Activated CD4-positive, alpha-beta memory T cell treated with anti-CD3 and anti-CD28 coated beads, Interleukin-2, amount 10 ng/mL, durations not matched to agents 7 days and 5 days (primary cell): Measurements from ENCODE around the gene CUL4A. TPM values are rescaled to one million over a fixed set of nuclear protein-coding genes. Genes with fewer than 3 reads are reported as not detected.

Experiments used
- CTCF ChIA-PET: fragments of 350-600 bp; sonication (Branson Sonifier 250); formaldehyde crosslinking; loops from one replicate; lab custom pipeline; 2021; ENCODE audit warnings: antibody characterized with exemption, inconsistent platforms; lab: Charles Lee
- POLR2A ChIA-PET: fragments of 350-600 bp; sonication (Branson Sonifier 250); formaldehyde crosslinking; loops from one replicate; lab custom pipeline; 2021; ENCODE audit warnings: antibody characterized with exemption; lab: Charles Lee
- DNase-seq: peaks from one replicate; pipeline ENCODE4 v3.0.0-alpha.2; 2020
- H3K27ac Mint-ChIP-seq: one replicate; pipeline ENCODE4 v1.8.0; 2021; ENCODE audit warnings: mild to moderate bottlenecking, mixed read lengths
- H3K27me3 Mint-ChIP-seq: one replicate; pipeline ENCODE4 v1.8.0; 2021; ENCODE audit warnings: mixed read lengths
- H3K36me3 Mint-ChIP-seq: one replicate; pipeline ENCODE4 v1.8.0; 2021; ENCODE audit warnings: low read depth, mixed read lengths
- H3K4me1 Mint-ChIP-seq: one replicate; pipeline ENCODE4 v1.8.0; 2021; ENCODE audit warnings: mixed read lengths
- H3K4me3 Mint-ChIP-seq: one replicate; pipeline ENCODE4 v1.8.0; 2021; ENCODE audit warnings: mild to moderate bottlenecking, mixed read lengths
- H3K9me3 Mint-ChIP-seq: one replicate; pipeline ENCODE4 v1.8.0; 2021; ENCODE audit warnings: mixed read lengths
- total RNA-seq, 2 experiments: library from RNA; stranded (reverse); gene quantifications; one replicate each; pipeline ENCODE4 v1.2.3, GENCODE V29; 2021

The CUL4A gene
- total RNA-seq, 2 experiments from 2014 or later = 67.2 to 68.8 TPM

DNA sequence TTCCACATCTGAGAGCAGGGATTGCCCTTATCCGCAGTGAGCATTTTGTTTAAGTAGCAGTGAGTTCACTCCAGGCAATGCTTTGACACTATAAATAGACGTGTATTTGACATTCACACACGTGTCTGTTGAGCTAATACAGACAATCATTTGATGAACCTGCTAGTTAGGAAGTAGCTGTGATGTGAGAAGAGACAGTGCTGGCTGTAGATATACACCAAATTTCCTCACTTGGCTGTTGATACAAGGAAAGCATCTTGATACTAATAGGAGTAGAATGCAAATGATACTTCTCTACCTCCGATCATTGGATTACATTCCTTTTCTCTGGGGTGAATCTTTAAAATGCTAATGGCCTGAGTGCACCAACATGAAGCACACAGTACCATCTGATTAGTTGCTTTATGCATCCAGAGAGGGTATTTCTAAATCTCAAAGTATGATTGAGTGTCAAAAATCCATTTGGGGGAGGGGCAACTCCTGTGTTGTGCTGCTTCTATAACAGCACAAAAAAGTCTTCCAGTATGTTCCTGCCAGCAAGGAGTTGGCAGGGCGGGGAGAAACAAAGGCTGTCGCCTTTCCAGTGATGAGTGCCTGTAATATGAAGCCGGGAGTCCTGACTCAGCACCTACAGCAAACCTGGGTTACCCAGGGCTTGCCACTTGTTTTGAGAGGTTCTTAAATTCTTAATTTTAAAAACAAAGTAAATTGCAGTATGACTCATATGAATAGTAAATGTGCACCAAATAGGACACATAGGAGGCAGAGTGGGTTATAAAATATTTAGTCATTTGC lies 7.0 kb downstream of the CUL4A start:
- Mint-ChIP-seq H3K36me3 (peaks cover 29% of the 10 kb centered on the region), H3K27ac (no peak overlapping the region), H3K9me3 (peaks cover 2% of the 10 kb centered on the region), H3K4me3 (no peak overlapping the region), H3K4me1 (peaks cover 29% of the 10 kb centered on the region), H3K27me3 (no peaks in the 10 kb centered on the region)
- DNase-seq = no peak
- ChIA-PET CTCF (no interaction called here), POLR2A (no interaction called here)

DNA sequence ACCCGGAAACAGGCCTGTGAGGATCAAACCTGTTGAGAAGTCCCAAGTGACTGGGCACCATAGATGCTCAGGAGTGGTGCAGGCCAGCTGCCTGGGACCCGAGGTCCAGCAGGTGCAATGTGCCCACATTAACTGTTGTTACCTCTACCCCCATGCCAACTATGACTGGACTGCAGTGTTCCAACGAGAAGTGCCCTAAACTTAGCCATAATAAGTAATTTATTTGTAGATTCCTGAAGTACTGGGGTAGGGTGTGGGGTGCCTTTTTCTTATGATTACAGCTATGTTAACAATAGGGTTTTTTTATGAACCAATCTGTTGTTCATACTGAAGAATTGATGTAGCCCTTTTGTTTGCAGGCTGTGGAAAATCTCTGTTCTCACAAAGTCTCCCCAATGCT lies 9.2 kb downstream of the CUL4A start:
- Mint-ChIP-seq H3K36me3 (peaks cover 33% of the 10 kb centered on the region), H3K4me3 (no peak overlapping the region), H3K9me3 (no peaks in the 10 kb centered on the region), H3K27ac (no peak overlapping the region), H3K4me1 (peaks cover 25% of the 10 kb centered on the region), H3K27me3 (no peaks in the 10 kb centered on the region)
- ChIA-PET CTCF (interaction anchor here (1.4 kb wide), 1 partner anchor 9 kb away, joined by 3 read pairs; the partner anchor contains the start of gene CUL4A), POLR2A (interaction anchor here (2.8 kb wide), 1 partner anchor 10 kb away, joined by 11 read pairs; the partner anchor contains the start of genes CUL4A and PCID2)
- no peak for DNase-seq

DNA sequence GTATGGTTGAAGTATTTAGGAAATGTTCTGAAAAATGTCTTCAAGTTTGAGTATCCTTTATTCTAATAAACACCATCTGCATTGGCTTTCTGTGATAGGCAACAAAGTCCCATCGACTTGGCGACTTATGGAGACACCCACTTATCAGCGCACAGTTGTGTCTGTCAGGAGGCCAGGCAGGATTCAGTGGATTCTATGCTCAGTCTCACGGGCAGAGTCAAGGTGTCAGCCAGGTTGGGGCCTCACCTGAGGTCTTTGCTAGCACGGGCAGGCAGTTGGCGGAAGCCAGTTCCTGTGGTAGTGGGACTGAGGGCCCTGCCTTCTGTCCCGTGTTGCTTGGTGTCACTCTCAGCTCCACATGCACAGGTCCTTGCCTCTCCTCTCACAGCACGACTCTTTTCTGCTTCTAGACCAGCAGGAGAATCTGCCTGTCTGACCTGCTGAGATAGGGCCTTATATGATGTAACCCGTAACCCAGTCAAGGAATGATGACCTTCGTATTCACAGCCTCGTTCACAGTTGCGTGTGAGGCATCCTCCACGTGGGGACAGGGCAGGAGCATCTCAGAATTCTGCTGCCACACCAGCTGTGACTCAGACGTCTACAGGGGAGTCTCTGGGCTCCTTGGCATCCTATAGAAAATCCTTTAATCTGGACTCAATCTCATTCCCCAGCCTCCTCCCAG lies 10.0 kb downstream of the CUL4A start:
- H3K9me3 Mint-ChIP-seq = no peaks in the 10 kb centered on the region
- no peak overlapping the region for H3K27ac Mint-ChIP-seq

DNA sequence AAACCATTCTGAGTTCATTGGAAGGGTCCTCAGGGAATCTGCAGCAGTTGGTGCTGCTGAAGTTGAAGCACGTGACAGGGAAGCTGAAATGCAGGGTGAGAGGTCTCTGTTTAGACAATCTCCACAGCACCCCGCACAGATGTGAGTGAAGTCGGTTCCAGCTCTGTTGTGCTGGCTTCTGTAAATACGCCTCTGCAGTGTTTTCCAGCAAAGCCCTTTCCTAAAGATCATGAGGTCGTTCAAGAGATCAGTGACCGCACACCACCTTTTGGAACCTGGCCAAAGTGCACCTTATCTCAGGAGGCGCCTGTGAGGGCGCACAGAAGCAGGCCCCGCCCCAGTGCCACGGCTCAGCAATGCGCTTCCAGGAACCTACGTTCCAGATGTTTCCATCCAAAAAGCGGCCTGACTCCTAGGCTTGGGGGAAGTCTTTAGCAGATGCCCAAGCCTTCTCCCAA lies 10.8 kb downstream of the CUL4A start:
- H3K9me3 Mint-ChIP-seq = no peaks in the 10 kb centered on the region
- H3K4me1 Mint-ChIP-seq = peaks cover 21% of the 10 kb centered on the region
- no peak overlapping the region for H3K27ac Mint-ChIP-seq
- ChIA-PET POLR2A (no interaction called here), CTCF (no interaction called here)
- H3K27me3 Mint-ChIP-seq = no peaks in the 10 kb centered on the region
- no peak overlapping the region for H3K4me3 Mint-ChIP-seq
- H3K36me3 Mint-ChIP-seq = peaks cover 38% of the 10 kb centered on the region
- DNase-seq = no peak

More for the DNA sequence above, 10.0 kb downstream of the CUL4A start:
- H3K36me3 Mint-ChIP-seq = peaks cover 30% of the 10 kb centered on the region
- DNase-seq = no peak
- ChIA-PET CTCF (interaction anchor here (1.4 kb wide), 1 partner anchor 10 kb away, joined by 3 read pairs; the partner anchor contains the start of gene CUL4A), POLR2A (interaction anchor here (2.8 kb wide), 1 partner anchor 11 kb away, joined by 11 read pairs; the partner anchor contains the start of genes CUL4A and PCID2)
- no peaks in the 10 kb centered on the region for H3K27me3 Mint-ChIP-seq
- no peak overlapping the region for H3K4me3 Mint-ChIP-seq
- peaks cover 21% of the 10 kb centered on the region for H3K4me1 Mint-ChIP-seq

DNA sequence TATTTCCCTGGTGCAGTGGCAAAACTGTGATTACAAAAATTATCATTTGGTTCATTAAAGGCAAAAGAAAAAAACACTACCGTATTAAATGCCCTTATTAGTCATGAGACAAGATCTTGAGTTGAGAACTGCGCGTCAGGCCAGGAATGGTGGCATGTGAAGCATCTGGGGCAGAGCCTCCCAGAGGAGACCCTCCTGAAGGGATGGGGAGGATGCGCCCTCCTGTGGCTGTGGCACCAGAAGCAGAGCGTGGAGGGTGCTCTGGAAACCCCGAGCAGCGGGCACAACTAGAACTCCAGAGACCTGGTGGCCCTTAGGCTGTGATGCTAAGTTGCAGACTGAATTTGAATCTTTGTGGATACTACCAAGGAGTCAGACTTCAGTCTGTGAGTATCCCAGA lies 11.5 kb downstream of the CUL4A start:
- CTCF ChIA-PET = no interaction called here
- Mint-ChIP-seq H3K9me3 (no peaks in the 10 kb centered on the region), H3K27me3 (no peaks in the 10 kb centered on the region), H3K36me3 (peaks cover 38% of the 10 kb centered on the region), H3K4me3 (no peak overlapping the region), H3K27ac (no peak overlapping the region), H3K4me1 (peaks cover 21% of the 10 kb centered on the region)
- DNase-seq = no peak
- POLR2A ChIA-PET = no interaction called here

DNA sequence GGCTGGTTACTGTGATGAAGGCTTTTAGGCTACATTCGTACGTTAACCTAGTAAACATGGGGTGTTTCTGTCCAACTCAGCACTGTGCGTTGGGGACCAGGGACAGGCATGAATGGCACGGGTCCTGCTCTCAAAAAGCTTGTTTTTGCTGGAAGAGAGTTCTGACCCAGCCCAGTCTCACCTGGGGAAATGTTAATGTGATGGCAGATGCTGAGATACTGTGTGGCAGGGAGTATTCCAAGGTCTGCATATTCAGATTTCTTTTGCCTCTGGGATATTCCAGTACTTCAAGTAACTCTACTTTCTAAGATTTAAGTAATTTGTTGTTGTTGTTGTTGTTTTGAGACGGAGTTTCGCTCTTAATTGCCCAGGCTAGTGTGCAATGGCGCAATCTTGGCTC lies 13.7 kb downstream of the CUL4A start:
- POLR2A ChIA-PET = no interaction called here
- H3K36me3 Mint-ChIP-seq = peaks cover 49% of the 10 kb centered on the region

DNA sequence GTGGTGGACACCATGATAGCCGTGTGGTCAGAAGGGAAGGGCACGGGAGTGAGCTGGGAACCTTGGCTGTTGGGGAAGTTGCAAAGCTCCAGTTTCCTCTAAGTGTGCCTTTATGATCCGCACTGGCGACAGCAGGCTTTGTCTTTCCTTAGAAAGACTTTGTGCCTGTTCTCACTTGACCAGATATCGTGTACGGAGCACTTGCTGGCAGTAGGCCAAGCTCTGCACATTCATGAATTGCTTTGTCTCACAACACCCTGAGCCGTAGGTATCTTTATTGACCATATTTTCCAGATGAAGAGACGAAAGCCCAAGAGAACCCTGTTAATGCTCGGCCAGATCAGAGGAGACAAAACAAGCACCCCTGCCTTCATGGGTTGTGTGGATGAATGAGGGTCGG lies 15.1 kb downstream of the CUL4A start:
- no peak overlapping the region for H3K4me3 Mint-ChIP-seq
- no peak for DNase-seq
- ChIA-PET POLR2A (interaction anchor here (1.0 to 1.8 kb wide), 2 partner anchors 15 to 62 kb away, joined by 4 to 6 read pairs; partner anchors contain the start of gene CUL4A), CTCF (interaction anchor here (1.3 kb wide), 1 partner anchor 14 kb away, joined by 5 read pairs; no protein-coding TSS in a partner anchor)
- H3K9me3 Mint-ChIP-seq = no peaks in the 10 kb centered on the region
- no peaks in the 10 kb centered on the region for H3K27me3 Mint-ChIP-seq
- H3K36me3 Mint-ChIP-seq = peaks cover 55% of the 10 kb centered on the region
- H3K27ac Mint-ChIP-seq = no peak overlapping the region
- H3K4me1 Mint-ChIP-seq = peaks cover 19% of the 10 kb centered on the region

More for the DNA sequence above, 13.7 kb downstream of the CUL4A start:
- Mint-ChIP-seq H3K9me3 (no peaks in the 10 kb centered on the region), H3K4me3 (no peak overlapping the region), H3K27ac (no peak overlapping the region), H3K27me3 (no peaks in the 10 kb centered on the region), H3K4me1 (peaks cover 19% of the 10 kb centered on the region)
- no peak for DNase-seq
- CTCF ChIA-PET = interaction anchor here (1.3 kb wide), 1 partner anchor 15 kb away, joined by 5 read pairs; no protein-coding TSS in a partner anchor

DNA sequence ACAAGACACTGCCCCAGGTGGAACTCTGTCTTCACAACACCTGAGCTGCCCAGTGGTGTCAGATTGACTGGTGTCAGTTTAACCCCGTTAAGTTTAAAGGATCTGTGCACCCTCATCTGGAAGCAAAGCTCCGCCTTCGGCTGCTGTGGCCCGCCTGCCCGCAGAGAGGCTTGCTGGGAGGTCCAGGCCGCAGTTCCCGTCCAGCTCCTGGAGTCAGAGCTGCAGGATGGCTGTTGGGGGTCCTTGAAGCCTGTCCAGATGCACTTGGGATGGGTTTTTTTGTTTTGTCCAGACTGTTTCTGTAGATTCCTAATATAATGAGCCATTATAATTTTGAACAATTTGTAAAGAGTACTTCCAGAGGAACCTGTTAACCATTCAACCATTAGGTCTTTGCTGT lies 16.1 kb downstream of the CUL4A start:
- no peak overlapping the region for H3K27ac Mint-ChIP-seq
- no peak for DNase-seq
- peaks cover 19% of the 10 kb centered on the region for H3K4me1 Mint-ChIP-seq
- no peaks in the 10 kb centered on the region for H3K27me3 Mint-ChIP-seq
- POLR2A ChIA-PET = interaction anchor here (1.8 kb wide), 1 partner anchor 16 kb away, joined by 6 read pairs; the partner anchor contains the start of gene CUL4A
- no peaks in the 10 kb centered on the region for H3K9me3 Mint-ChIP-seq
- CTCF ChIA-PET = interaction anchor here (0.9 kb wide), 1 partner anchor 13 kb away, joined by 3 read pairs; no protein-coding TSS in a partner anchor
- H3K36me3 Mint-ChIP-seq = peaks cover 55% of the 10 kb centered on the region
- H3K4me3 Mint-ChIP-seq = no peak overlapping the region

DNA sequence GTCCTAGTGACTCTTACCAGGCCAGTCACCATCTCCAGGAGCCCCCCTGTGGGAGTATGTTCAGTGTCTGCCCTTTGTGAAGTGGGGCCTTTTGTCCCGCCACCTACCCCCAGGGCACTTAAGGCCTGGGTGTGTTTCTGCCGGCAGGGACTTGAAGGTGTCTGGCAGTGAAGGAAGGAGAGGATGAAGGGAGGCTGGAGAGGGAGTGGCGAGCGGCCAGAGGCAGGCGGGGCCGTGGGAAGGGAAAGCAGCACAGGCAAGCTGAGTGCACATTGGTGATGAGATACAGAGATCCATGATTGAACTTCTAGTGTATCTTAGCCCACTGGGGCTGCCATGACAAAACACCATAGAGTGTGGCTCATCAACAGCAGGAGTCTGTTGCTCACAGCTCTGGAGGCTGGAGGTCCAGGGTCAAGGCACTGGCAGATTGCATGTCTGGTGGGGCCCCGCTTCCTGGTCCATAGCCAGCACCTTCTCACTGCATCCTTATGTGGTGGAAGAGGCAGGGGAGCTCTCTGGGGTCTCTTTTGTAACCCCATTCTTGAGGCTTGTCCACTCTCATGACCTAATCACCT lies 17.5 kb downstream of the CUL4A start:
- H3K4me3 Mint-ChIP-seq = no peak overlapping the region
- H3K27me3 Mint-ChIP-seq = no peaks in the 10 kb centered on the region
- CTCF ChIA-PET = no interaction called here
- H3K36me3 Mint-ChIP-seq = peaks cover 55% of the 10 kb centered on the region
- no peaks in the 10 kb centered on the region for H3K9me3 Mint-ChIP-seq
- H3K4me1 Mint-ChIP-seq = peaks cover 14% of the 10 kb centered on the region
- DNase-seq = no peak
- H3K27ac Mint-ChIP-seq = no peak overlapping the region
- POLR2A ChIA-PET = no interaction called here

DNA sequence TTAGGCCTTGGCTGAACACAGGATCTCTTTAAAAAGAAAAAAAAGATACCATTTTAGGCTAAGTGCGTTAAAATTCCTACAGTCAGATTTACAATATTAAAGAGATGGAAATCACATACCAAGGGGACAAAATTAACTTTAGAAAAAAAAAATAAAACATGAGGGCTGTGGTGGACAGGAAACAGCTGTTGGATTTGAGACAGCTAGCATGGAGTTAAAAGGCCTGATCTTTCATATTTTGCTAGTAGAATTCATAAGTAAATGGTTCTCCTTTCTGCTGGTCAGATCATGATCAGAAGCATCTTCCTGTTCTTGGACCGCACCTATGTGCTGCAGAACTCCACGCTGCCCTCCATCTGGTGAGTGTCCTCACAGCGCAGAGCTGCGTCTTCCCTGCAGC lies 19.7 kb downstream of the CUL4A start:
- H3K4me3 Mint-ChIP-seq = no peak overlapping the region
- H3K4me1 Mint-ChIP-seq = no peaks in the 10 kb centered on the region
- POLR2A ChIA-PET = interaction anchor here (0.7 kb wide), 1 partner anchor 9 kb away, joined by 3 read pairs; no protein-coding TSS in a partner anchor
- CTCF ChIA-PET = no interaction called here
- H3K9me3 Mint-ChIP-seq = no peaks in the 10 kb centered on the region
- no peak for DNase-seq
- peaks cover 61% of the 10 kb centered on the region for H3K36me3 Mint-ChIP-seq
- no peak overlapping the region for H3K27ac Mint-ChIP-seq
- no peaks in the 10 kb centered on the region for H3K27me3 Mint-ChIP-seq

DNA sequence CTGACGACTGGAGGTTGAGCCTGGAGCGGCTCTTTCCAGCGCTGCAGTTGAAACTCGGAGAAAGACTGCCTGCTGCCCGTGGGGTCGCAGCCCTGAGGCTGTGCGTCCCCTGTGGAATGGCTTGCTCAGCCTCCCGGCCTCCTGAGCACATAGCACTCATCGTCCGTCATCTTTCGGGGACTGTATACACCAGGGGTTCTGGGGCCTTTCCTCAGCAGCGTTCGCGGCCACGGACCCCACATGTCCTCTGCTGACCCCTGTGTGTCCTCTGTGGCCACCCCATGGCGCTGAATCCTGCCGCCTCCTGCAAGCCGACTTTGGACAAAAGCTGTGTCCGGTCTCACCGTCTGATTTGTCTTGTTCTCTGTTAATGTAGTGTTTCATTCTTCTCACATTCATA lies 20.4 kb downstream of the CUL4A start:
- no peak overlapping the region for H3K4me3 Mint-ChIP-seq
- peaks cover 59% of the 10 kb centered on the region for H3K36me3 Mint-ChIP-seq
- ChIA-PET POLR2A (no interaction called here), CTCF (interaction anchor here (0.9 kb wide), 1 partner anchor 9 kb away, joined by 3 read pairs; no protein-coding TSS in a partner anchor)
- H3K27me3 Mint-ChIP-seq = no peaks in the 10 kb centered on the region
- no peaks in the 10 kb centered on the region for H3K4me1 Mint-ChIP-seq
- H3K27ac Mint-ChIP-seq = no peak overlapping the region
- no peaks in the 10 kb centered on the region for H3K9me3 Mint-ChIP-seq
- DNase-seq = no peak

DNA sequence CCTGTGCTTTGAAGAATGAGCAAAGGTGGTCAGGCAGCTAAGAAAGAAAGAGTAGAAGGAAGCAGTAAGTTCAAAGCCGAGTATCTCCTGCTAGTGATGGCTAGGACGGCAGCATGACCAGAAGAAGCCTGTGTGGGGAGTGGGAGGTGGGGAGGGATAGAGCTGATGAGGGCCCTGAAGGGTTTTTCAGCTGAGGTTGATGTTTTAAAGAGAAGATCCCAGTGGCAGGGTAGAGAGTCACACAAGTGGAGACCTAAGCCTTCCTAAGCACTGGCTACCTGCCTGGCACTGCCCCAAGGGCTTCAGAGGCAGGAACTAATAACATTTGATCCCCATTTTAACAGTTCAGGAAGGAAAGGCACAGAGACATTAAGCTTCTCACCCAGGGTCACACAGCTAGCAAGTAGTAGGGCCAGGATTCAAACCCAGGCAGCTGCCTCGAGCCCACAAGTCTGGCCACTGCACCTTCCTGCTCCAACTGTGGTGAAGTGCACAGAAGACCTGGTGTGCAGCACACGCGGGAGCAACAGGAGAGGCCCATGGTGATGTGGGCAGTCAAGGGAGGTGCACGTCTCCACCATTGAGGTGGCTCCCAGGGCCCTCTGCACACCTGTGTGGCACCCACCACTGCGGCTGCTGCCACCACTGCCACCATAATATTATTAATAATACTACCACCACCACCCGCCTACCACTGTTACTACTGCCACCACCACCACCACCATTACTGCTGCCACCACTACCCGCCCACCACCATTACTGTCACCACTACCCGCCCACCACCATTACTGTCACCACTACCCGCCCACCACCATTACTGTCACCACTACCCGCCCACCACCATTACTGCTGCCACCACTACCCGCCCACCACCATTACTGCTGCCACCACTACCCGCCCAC lies 22.1 kb downstream of the CUL4A start:
- Mint-ChIP-seq H3K9me3 (no peaks in the 10 kb centered on the region), H3K27ac (no peak overlapping the region), H3K36me3 (peaks cover 59% of the 10 kb centered on the region), H3K27me3 (no peaks in the 10 kb centered on the region), H3K4me3 (no peak overlapping the region), H3K4me1 (no peaks in the 10 kb centered on the region)
- CTCF ChIA-PET = no interaction called here
- POLR2A ChIA-PET = no interaction called here
- DNase-seq = no peak
